Neural cell (in vitro differentiated cells): ENCODE results near the gene ATP6V1G3. TPM values are rescaled to one million over a fixed set of nuclear protein-coding genes. Genes with fewer than 3 reads are reported as not detected.

Experiments used
- H2AFZ ChIP-seq: fragments of 200-600, 300-800 bp; sonication (generic), shearing (Covaris generic); 2 replicates; pipeline ENCODE4 v1.6.0; 2014; ENCODE audit warnings: low read depth, mild to moderate bottlenecking, antibody characterized with exemption, low read length, moderate library complexity
- H3F3A ChIP-seq: fragments of 200-600 bp; shearing (Covaris generic); 2 replicates; pipeline ENCODE4 v1.6.1; 2016; ENCODE audit warnings: mild to moderate bottlenecking, moderate library complexity, mixed read lengths, antibody characterized with exemption, low read length; ENCODE audit not compliant: insufficient read depth, poor library complexity, severe bottlenecking
- H3K27ac ChIP-seq: fragments of 200-600, 300-800 bp; sonication (generic), shearing (Covaris generic); 2 replicates; pipeline ENCODE4 v1.5.1; 2014; ENCODE audit warnings: mild to moderate bottlenecking, low read length, moderate library complexity
- H3K27me3 ChIP-seq: fragments of 300-800, 200-600 bp; sonication (generic), shearing (Covaris generic); 2 replicates; pipeline ENCODE4 v1.6.0; 2014; ENCODE audit warnings: mild to moderate bottlenecking, low read depth, low read length, moderate library complexity; ENCODE audit not compliant: insufficient read depth
- H3K36me3 ChIP-seq: fragments of 300-800, 200-600 bp; sonication (generic), shearing (Covaris generic); 2 replicates; pipeline ENCODE4 v1.5.1; 2014; ENCODE audit warnings: mild to moderate bottlenecking, antibody characterized with exemption, low read length, moderate library complexity; ENCODE audit not compliant: insufficient read depth
- H3K4me2 ChIP-seq: fragments of 300-800, 200-600 bp; sonication (generic), shearing (Covaris generic); 2 replicates; pipeline ENCODE4 v1.6.0; 2014; ENCODE audit warnings: mild to moderate bottlenecking, low read length
- H3K4me3 ChIP-seq: fragments of 300-800, 200-600 bp; sonication (generic), shearing (Covaris generic); 2 replicates; pipeline ENCODE4 v1.5.1; 2014; ENCODE audit warnings: mild to moderate bottlenecking, low read length, moderate library complexity
- H3K79me2 ChIP-seq: fragments of 200-600 bp; shearing (Covaris generic); replicated peaks from 2 replicates; pipeline ENCODE4 v1.6.0; 2014; ENCODE audit warnings: mild to moderate bottlenecking, low read length, moderate library complexity; ENCODE audit not compliant: insufficient read depth
- H3K9ac ChIP-seq: fragments of 300-800, 200-600 bp; sonication (generic), shearing (Covaris generic); 2 replicates; pipeline ENCODE4 v1.6.1; 2016; ENCODE audit warnings: mild to moderate bottlenecking, low read length, mixed read lengths
- H3K9me2 ChIP-seq: fragments of 200-600 bp; shearing (Covaris generic); 2 replicates; pipeline ENCODE4 v1.6.1; 2016; ENCODE audit warnings: mild to moderate bottlenecking, low read length, mixed read lengths; ENCODE audit not compliant: insufficient read depth
- H3K9me3 ChIP-seq: fragments of 200-600, 300-800 bp; sonication (generic), shearing (Covaris generic); 2 replicates; pipeline ENCODE4 v1.6.1; 2016; ENCODE audit warnings: mild to moderate bottlenecking, mixed run types, low read length, moderate library complexity, mixed read lengths
- H4K20me1 ChIP-seq: fragments of 200-600 bp; shearing (Covaris generic); 2 replicates; pipeline ENCODE4 v1.6.1; 2016; ENCODE audit warnings: mild to moderate bottlenecking, mixed run types; ENCODE audit not compliant: insufficient read depth
- EP300 ChIP-seq: fragments of 450-650 bp; conservative IDR thresholded peaks from 2 replicates; pipeline ENCODE4 v1.6.1; 2014; ENCODE audit warnings: antibody characterized with exemption, mild to moderate bottlenecking, moderate library complexity; ENCODE audit not compliant: poor library complexity, severe bottlenecking
- EZH2 ChIP-seq: fragments of 200-600, 300-800 bp; shearing (Covaris generic), sonication (generic); IDR thresholded peaks from 2 replicates; pipeline ENCODE4 v1.6.1; 2014; ENCODE audit warnings: antibody characterized with exemption, low read length, borderline replicate concordance, mild to moderate bottlenecking; ENCODE audit not compliant: insufficient read depth, poor library complexity, severe bottlenecking
- MXI1 ChIP-seq: fragments of 450-650 bp; conservative IDR thresholded peaks from 2 replicates; pipeline ENCODE4 v1.6.1; 2014; ENCODE audit warnings: antibody characterized with exemption, mild to moderate bottlenecking; ENCODE audit not compliant: poor library complexity, severe bottlenecking
- POLR2AphosphoS5 ChIP-seq: IDR thresholded peaks from 2 replicates; pipeline ENCODE4 v1.6.1; 2012
- RAD21 ChIP-seq: fragments of 450-650 bp; conservative IDR thresholded peaks from 2 replicates; pipeline ENCODE4 v1.6.1; 2014; ENCODE audit warnings: antibody characterized with exemption, mild to moderate bottlenecking, moderate library complexity
- SMC3 ChIP-seq: fragments of 450-650 bp; conservative IDR thresholded peaks from 2 replicates; pipeline ENCODE4 v1.6.1; 2014; ENCODE audit warnings: antibody characterized with exemption, mild to moderate bottlenecking, moderate library complexity; ENCODE audit not compliant: poor library complexity
- TAF1 ChIP-seq: IDR thresholded peaks from 2 replicates; pipeline ENCODE4 v1.6.1; 2012; ENCODE audit warnings: low read depth
- polyA plus RNA-seq: library from polyadenylated mRNA; depleted of rRNA; stranded (reverse); fragments of >200 nt; gene quantifications from 2 replicates; pipeline ENCODE4 v1.2.3, GENCODE V29; 2014
- TF ChIP-seq, protein P1 (sequence below): fragments of 450-650 bp; IDR thresholded peaks from 2 replicates; pipeline ENCODE4 v1.5.1; 2014; ENCODE audit warnings: antibody characterized with exemption, mild to moderate bottlenecking, moderate library complexity; ENCODE audit not compliant: poor library complexity, severe bottlenecking
- TF ChIP-seq, protein P2 (sequence below): IDR thresholded peaks from 2 replicates; pipeline ENCODE4 v1.6.1; 2012; ENCODE audit warnings: borderline replicate concordance

The ATP6V1G3 gene
- polyA plus RNA-seq, 1 donor from 2014 or later = not detected

DNA sequence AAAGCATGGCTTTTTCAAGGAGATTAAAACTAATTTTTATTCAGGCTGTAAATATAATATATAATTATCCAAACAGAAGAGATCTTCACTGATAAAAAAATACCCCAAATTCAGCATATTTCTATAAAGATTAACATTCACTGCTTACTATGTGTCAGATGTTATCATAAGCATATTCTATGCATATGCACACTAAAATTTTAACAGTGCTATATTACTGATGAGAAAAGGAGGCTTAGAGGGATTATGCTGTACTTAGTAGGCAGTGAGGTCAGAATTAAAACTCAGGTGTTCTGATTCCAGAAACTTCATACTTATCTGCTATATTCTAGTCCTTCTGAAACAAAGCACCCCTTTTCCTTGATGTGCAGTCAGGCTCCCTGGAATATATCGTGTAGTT lies 33.8 kb upstream of the ATP6V1G3 start:
- no peaks in the 10 kb centered on the region for H3K9me2 ChIP-seq
- no peak overlapping the region for H2AFZ ChIP-seq
- TF ChIP-seq POLR2AphosphoS5 (no peak), SMC3 (no peak), EZH2 (no peak)
- TF ChIP-seq, protein P1, sequence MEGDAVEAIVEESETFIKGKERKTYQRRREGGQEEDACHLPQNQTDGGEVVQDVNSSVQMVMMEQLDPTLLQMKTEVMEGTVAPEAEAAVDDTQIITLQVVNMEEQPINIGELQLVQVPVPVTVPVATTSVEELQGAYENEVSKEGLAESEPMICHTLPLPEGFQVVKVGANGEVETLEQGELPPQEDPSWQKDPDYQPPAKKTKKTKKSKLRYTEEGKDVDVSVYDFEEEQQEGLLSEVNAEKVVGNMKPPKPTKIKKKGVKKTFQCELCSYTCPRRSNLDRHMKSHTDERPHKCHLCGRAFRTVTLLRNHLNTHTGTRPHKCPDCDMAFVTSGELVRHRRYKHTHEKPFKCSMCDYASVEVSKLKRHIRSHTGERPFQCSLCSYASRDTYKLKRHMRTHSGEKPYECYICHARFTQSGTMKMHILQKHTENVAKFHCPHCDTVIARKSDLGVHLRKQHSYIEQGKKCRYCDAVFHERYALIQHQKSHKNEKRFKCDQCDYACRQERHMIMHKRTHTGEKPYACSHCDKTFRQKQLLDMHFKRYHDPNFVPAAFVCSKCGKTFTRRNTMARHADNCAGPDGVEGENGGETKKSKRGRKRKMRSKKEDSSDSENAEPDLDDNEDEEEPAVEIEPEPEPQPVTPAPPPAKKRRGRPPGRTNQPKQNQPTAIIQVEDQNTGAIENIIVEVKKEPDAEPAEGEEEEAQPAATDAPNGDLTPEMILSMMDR = no peak
- H3K27me3 ChIP-seq = no peaks in the 10 kb centered on the region
- no peaks in the 10 kb centered on the region for H3K9me3 ChIP-seq
- H3K27ac ChIP-seq = no peak overlapping the region
- H3K9ac ChIP-seq = no peak overlapping the region
- H3K4me2 ChIP-seq = no peak overlapping the region
- H3K79me2 ChIP-seq = no peaks in the 10 kb centered on the region
- no peaks in the 10 kb centered on the region for H3F3A ChIP-seq
- no peaks in the 10 kb centered on the region for H4K20me1 ChIP-seq
- no peak overlapping the region for H3K4me3 ChIP-seq
- H3K36me3 ChIP-seq = no peaks in the 10 kb centered on the region

DNA sequence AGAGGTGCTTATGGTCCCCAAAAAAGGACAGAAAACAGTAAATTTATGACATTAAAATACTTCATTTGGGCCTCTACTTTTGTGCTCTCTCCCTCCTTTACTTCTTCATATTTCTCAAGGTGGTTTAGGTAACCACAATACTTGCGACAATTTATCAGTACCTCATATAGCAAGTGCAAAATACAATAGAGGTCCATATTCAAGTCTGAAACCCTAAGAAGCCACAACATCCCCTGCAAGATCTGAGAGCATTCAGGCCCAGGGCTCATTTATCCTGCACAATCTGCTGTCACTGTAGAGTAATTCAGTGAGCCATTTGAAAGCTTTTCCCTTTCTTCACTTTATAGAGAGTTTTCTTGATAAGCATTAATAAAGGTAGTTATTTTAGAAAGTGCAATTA lies 24.2 kb upstream of the ATP6V1G3 start:
- no peaks in the 10 kb centered on the region for H3K27me3 ChIP-seq
- H4K20me1 ChIP-seq = no peaks in the 10 kb centered on the region
- no peak overlapping the region for H3K9ac ChIP-seq
- H3K27ac ChIP-seq = no peak overlapping the region
- H3K79me2 ChIP-seq = no peaks in the 10 kb centered on the region
- H3K9me2 ChIP-seq = no peaks in the 10 kb centered on the region
- H3F3A ChIP-seq = no peaks in the 10 kb centered on the region
- no peaks in the 10 kb centered on the region for H3K36me3 ChIP-seq
- no peak overlapping the region for H2AFZ ChIP-seq
- TF ChIP-seq EZH2 (no peak), SMC3 (no peak), RAD21 (no peak), EP300 (no peak), TAF1 (no peak), POLR2AphosphoS5 (no peak), MXI1 (no peak)
- TF ChIP-seq, protein P2, sequence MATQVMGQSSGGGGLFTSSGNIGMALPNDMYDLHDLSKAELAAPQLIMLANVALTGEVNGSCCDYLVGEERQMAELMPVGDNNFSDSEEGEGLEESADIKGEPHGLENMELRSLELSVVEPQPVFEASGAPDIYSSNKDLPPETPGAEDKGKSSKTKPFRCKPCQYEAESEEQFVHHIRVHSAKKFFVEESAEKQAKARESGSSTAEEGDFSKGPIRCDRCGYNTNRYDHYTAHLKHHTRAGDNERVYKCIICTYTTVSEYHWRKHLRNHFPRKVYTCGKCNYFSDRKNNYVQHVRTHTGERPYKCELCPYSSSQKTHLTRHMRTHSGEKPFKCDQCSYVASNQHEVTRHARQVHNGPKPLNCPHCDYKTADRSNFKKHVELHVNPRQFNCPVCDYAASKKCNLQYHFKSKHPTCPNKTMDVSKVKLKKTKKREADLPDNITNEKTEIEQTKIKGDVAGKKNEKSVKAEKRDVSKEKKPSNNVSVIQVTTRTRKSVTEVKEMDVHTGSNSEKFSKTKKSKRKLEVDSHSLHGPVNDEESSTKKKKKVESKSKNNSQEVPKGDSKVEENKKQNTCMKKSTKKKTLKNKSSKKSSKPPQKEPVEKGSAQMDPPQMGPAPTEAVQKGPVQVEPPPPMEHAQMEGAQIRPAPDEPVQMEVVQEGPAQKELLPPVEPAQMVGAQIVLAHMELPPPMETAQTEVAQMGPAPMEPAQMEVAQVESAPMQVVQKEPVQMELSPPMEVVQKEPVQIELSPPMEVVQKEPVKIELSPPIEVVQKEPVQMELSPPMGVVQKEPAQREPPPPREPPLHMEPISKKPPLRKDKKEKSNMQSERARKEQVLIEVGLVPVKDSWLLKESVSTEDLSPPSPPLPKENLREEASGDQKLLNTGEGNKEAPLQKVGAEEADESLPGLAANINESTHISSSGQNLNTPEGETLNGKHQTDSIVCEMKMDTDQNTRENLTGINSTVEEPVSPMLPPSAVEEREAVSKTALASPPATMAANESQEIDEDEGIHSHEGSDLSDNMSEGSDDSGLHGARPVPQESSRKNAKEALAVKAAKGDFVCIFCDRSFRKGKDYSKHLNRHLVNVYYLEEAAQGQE = no peak
- TF ChIP-seq, protein P1 = no peak
- no peak overlapping the region for H3K4me2 ChIP-seq
- no peak overlapping the region for H3K4me3 ChIP-seq
- H3K9me3 ChIP-seq = no peaks in the 10 kb centered on the region
